NCI-H524 treated with DMSO at 0.1 percent for 48 hours (cell line): ENCODE measurements around the gene TMEM240.
"Not testable (repeated sequence)": the region's sequence is repeated elsewhere in the genome, so short reads cannot be mapped to it uniquely, and the experiment has no call there.

Experiments
- DNase-seq: peaks from one replicate; lab custom pipeline; 2025; lab: John Stamatoyannopoulos, UW

The TMEM240 gene

DNA sequence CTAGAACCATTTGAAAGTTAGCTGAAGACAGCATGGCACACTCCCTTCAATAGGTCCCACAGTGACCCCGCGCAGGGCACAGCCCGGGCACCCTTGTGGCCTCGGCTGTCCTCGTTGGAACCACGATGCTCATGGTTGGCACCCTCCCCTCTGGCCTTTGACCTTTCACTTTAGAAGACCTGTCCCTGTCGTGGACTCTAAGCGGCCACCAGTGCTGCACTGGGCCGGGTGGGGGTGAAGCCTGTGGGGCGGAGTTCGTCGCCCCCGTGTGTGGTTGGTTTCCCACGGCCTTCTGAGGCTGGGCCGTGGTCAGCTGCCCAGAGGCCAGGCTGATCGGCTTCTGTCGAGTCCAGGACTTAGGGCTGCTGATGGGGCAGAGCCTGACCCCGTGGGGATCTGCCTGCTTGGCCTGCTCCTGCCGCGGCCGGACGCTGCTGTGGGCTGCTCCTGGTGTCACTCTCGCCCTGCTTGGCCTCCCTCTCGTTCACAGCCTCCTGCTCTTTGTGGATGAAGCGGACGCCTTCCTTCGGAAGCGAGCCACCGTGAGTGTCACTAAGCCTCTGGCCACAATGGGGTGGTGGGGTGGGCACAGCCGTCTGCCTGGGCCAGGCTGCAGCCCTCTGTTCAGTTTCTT, 15.6 kb downstream of the TMEM240 start:
- DNase-seq, result not testable (repeated sequence)

DNA sequence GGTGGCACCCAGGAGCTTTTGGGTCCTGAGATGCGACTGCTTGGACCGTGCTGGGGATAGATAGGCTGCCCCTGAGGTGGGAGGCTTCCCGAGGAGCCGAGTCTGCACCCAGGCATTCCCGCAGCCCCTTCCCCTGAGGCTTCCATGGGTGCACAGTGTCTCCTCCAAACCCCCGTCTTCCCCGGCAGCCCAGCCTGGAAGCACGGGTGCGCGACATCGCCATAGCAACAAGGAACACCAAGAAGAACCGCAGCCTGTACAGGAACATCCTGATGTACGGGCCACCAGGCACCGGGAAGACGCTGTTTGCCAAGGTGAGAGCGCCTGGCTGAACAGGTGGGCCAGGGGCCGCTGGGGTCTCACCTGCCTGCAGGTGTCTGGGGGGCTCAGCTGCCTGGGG, 16.8 kb downstream of the TMEM240 start:
- not testable (repeated sequence) for DNase-seq

DNA sequence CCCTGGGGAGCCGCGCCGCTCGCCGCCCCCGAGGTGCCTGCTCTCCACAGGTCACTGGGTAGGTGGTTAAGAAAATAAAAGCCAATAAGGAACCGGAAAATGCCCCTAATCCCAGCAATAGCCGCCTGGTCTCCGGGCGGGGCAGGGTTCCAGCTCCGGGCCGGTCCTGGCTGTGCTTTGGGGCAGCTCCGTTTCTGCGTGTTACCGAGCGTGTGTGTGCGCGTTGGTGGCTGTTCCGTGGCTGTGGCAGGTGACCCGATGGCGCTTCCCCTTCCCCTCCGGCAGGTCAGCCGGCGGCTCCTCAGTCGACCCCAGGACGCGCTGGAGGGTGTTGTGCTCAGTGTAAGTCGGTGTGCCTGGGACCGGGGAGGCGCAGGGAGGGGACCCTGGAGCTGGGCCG, 17.2 kb downstream of the TMEM240 start:
- DNase-seq, result not testable (repeated sequence)

GRCh38 chr1:1522536-1522935, 17.9 kb downstream of the TMEM240 start:
- not testable (repeated sequence) for DNase-seq

GRCh38 chr1:1521331-1521730, 19.1 kb downstream of the TMEM240 start:
- DNase-seq, result no peak

DNA sequence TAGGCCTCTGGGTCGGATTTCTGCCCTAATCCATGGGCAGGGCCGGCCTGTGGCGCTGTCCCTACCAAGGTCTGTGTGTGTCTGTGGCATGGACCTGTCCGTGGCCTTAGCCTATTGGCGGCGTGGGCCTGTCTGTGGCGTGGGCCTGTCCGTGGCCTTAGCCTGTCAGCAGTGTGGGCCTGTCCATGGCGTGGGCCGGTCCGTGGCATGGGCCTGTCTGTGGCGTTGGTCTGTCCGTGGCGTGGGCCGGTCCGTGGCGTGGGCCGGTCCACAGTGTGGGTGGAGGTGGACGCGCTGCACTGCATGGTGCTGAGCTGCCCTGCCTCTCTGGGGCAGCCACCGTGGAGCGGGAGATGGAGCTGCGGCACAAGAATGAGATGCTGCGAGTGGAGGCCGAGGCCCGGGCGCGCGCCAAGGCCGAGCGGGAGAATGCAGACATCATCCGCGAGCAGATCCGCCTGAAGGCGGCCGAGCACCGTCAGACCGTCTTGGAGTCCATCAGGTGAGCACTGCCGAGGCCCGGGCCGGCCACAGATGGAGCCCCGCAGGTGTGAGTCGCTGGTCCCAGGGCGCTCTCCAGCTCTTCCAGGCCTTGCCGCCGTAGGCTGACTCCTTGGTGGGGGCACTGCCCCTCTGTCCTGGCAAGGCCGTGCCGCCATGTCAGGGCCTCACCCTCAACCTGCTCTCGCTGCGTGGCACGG, 20.5 kb downstream of the TMEM240 start:
- not testable (repeated sequence) for DNase-seq

- DNase-seq, result not testable (repeated sequence)
Observed at GRCh38 chr1:1518621-1519007, 21.8 kb downstream of the TMEM240 start.

DNA sequence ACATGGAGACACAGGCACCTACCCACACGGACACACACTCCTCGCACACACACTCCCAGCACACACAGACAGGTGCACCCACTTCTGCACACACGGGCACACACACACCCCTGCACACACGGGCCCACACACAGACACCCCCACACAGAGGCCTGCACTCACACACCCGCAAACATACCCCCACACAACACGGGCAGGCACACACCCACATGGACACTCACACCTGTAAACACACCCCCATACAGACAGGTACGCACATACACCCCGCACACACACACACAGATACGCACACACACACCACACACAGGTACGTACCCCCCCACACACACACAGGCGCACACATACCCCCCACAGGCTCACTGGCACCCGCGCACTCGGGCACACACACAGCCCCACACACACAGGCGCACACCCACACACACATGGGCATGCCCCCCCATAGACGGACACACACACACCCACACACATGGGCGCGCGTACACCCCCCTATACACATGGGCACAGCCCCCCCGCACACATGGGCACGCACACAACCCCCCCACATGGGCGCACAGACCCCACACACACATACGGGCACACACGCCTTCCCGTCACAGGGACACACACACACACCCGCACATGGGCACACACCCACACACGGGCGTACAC, 22.3 kb downstream of the TMEM240 start:
- no peak for DNase-seq

DNA sequence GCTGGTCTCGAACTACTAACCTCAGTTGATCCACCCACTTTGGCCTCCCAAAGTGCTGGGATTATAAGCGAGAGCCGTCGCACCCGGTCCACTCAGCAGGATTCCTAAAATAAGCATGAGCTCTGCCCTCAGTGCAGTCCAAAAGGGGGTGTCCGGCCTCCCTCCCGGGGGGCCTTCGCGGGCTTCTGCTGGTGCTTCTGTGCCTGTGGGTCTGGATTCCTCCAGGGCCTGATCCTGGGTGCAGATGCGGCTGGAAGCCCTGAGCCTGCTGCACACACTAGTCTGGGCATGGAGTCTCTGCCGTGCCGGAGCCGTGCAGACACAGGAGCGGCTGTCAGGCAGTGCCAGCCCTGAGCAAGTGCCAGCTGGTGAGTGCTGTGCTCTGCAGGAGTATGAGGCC, 23.5 kb downstream of the TMEM240 start:
- not testable (repeated sequence) for DNase-seq

GRCh38 chr1:1514376-1514775, 26.0 kb downstream of the TMEM240 start:
- not testable (repeated sequence) for DNase-seq

DNA sequence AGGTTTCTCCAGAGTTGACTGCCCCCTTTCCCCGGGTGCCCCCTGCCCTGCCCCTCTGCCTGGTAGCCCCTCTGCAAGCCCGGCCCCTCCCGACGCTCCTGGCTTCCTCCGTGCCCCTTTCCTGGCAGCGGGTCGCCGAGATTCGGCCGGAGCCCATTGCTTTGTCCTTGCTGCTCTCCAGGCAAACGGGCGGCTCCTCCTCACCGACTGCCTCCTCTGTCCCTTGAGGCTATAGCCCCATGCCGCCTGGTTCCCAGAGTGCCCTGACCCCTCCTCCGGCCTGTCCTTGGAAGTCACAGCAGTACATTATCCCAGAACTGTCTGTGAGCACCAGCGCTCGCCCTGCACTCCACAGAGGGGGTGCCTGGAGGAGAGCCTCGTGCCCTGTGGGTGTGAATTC, 26.7 kb downstream of the TMEM240 start:
- DNase-seq, result not testable (repeated sequence)

- DNase-seq, result not testable (repeated sequence)
Observed at GRCh38 chr1:1512425-1512824, 28.0 kb downstream of the TMEM240 start.

- DNase-seq, result peak; percentile 68
Observed at GRCh38 chr1:1511533-1512285, 28.7 kb downstream of the TMEM240 start, which contains the start of gene ATAD3A. Gene ATAD3A (plus strand): TSS chr1:1512162. CDS start chr1:1512269, 107 bp downstream.

GRCh38 chr1:1510912-1511532, 29.4 kb downstream of the TMEM240 start:
- no peak for DNase-seq

DNA sequence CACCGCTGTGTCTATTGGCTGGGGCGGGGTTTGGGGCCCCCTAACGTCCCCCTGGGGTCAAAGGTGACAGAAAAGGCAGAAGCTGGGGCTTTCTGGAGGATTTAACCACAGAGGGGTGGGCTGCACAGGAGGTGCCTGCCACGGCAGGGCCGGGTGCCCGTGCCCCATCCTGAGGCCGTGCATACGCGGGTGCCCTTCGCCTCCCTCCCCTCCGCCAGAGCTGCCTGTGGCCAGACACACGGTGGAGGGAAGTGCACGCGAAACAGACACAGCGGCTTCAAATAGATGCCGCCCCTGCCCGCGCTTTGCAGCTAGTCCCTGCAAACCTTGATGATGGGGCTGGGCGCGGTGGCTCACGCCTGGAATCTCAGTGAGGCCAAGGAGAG, 31.0 kb downstream of the TMEM240 start:
- not testable (repeated sequence) for DNase-seq

DNA sequence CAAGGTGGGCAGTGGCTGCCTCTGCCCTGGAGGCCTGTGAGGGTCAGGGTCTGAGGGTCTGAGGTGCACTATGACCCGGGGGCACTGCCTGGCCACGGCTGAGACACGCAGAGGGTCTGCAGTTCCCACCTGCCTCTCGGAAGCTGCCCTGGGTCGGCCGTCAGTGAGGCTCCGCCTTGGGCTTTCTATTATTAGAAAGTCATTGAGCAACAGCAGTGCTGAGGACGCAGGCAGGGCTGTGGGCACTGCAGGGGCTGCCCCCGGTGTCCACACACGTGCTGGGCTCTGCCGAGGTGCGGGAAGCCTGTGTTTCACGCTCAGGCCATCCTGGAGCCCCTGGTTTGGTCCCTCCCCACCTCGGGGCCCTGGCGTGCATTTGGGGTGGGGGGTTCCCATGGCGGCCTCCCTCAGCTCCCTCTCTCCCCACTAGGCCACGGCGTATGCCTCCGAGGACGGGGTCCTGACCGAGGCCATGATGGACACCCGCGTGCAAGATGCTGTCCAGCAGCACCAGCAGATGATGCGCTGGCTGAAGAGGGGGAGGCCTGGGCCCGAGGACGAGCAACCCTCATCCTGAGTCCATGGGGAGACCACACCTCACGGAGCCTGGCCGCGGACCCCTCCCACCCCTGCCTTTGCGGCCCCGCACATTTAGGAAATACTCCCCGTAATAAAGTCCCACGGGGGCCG, 31.5 kb downstream of the TMEM240 start:
- not testable (repeated sequence) for DNase-seq

GRCh38 chr1:1507305-1507704, 33.1 kb downstream of the TMEM240 start:
- DNase-seq, result no peak

GRCh38 chr1:1505801-1506200, 34.6 kb downstream of the TMEM240 start:
- DNase-seq, result not testable (repeated sequence)

GRCh38 chr1:1505366-1505798, 35.0 kb downstream of the TMEM240 start:
- peak; percentile 20 for DNase-seq

GRCh38 chr1:1504777-1505365, 35.6 kb downstream of the TMEM240 start:
- peak; percentile 41 for DNase-seq
